GM18520 (cell line): Measurements from ENCODE around the gene GTPBP6.
"Not testable (repeated sequence)": the region's sequence is repeated elsewhere in the genome, so short reads cannot be mapped to it uniquely, and the experiment has no call there.

Experiments used
- ATAC-seq: cut with Tn5 transposase; IDR thresholded peaks from one replicate; pipeline ENCODE4 v1.9.1; 2021; ENCODE audit not compliant: unreplicated experiment

The GTPBP6 gene

DNA sequence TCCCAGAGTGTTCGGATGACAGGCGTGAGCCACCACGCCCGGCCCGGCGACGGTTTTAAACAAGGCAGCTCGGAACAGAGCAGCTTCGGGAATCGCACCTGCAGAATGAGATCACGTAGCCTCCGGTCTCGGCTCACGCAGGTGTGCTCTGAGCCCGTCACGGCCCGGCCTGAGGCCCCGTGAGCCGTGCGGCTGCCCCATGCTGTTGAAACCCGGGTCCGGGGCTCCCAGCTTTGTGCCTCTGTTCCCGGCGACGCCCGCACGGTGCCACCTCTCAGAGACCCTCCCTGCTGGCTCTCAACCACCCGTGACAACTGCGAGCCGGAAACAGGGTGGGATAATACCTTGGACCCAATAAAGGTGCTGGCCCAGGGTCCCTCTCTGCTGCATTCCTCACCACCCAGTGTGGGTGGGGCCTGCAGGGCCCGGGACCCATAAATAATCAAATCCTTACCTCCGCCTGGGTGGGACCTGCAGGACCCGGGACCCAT is 50.8 kb downstream of the GTPBP6 start:
- no peak for ATAC-seq

DNA sequence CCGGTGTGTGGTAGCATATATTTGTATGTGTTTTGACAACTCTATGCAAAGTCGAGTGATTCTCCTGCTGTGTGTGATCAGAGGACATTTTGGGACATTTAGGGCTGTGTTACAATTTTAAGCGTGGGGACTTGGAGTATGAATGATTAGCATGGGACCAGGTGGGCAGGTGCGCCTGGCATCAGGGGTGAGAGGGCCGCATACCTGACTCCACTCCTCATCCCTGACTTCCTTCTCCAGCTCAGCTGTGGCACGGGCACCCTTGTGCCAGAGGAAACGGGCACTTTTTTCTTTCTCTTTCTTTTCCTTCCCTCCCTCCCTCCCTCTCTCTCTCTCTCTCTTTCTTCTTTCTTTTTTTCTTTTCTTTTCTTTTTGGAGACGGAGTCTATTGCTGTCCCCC is 53.1 kb downstream of the GTPBP6 start:
- ATAC-seq = no peak

DNA sequence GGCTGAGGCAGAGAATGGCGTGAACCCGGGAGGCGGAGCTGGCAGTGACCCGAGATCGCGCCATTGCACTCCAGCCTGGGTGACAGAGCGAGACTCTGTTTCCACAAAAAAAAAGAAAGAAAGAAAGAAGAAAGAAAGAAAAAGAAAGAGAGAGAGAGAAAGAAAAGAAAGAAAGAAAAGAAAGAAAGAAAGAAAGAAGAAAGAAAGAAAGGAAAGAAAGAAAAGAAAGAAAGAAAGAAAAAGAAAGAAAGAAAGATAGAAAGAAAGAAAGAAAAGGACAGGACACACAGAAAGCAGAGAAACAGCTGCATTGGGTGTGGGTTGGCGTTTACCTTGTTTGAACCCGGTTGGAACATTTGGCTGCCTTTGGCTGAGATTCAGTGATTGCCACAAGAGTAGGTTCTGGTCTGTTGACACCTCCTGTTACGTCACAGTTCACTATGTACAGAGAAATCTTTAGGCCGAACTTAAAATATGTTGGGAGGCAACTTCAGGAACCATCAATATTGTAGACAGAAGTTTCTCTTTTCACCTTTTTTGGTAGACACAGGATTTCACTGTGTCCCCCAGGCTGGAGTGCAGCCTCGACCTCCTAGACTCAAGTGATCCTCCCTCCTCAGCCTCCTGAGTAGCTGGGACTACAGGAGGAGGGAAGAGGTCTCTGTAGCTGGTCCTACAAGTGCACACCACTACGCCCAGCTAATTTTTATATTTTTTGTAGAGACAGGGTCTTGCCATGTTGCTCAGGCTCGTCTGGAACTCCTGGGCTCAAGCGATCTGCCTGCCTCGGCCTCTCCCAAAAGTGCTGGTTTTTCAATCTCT is 53.8 kb downstream of the GTPBP6 start:
- ATAC-seq = no peak

GRCh38 chrX:264006-264405 is 54.6 kb downstream of the GTPBP6 start:
- ATAC-seq = not testable (repeated sequence)

DNA sequence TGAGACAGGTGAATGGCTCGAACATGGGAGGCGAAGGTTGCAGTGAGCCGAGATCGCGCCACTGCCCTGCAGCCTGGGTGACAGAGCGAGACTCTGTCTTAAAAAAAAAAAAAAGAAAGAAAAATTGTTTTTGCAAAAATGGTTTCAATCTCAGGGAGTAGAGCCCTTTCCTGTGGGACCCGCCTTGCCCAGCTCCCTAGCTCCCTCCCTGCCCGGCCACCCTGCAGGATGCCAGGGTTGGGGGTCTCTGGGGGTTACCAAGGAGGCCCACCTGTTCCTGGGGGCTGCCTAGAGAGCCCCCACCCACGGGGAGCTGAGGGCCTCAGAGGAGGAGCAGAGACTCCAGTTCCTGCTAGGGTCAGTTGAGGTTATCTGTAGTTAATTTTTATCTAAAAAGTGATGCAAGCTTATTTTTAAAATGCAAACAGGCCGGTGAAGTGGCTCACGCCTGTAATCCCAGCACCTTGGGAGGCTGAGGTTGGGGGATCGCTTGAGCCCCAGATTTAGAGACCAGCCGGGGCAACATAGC is 56.2 kb downstream of the GTPBP6 start:
- ATAC-seq = no peak

DNA sequence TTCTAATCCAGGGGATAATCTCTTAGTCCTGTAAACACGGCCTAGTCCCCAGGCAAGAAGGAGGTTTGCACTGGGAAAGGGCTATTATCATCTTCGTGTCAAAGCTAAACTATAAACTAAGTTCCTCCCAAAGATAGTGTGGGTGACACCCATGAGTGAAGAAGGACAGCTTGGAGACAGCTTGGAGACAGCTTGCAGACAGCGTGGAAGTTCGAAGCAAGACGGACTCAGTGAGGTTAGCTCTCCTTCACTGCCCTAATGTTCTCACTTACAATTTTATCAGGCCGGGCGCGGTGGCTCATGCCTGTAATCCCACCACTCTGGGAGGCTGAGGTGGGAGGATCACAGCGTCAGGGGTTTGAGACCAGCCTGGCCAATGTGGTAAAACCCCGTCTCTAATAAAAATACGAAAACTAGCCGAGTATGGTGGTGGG is 56.7 kb downstream of the GTPBP6 start:
- no peak for ATAC-seq

DNA sequence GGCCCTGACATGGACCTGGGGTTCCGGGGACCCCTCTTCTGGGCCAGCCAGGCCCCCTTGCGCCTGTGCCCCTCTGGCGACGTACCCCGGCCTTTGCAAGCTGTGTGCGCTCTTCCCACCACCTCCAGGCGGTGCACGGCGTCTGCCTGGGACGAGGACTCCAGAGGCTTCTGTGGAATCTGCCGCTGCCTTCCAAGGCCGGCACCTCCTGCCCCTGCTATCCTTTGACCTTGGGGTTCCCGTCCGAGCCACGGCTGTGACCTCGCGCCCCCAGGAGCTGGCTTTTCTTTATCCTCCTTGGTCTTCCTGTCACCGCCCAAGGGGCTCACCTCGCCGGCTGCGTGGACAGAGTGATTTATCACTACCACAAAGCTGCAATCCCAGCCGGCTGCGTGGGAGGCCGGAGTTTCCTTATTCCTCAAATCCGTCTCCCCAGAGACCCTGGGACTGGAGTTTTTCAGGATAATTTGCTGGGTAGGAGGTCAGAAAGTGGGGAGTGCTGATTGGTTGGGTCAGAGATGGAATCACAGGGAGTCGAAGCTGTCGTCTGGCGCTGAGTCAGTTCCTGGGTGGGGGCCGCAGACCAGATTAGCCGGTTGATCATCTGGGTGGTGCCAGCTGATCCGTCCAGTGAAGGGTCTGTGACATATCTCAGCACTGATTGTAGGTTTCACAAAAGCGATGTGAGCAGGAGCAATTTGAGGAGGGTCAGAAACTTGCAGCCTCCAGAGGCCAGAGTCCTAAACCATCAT is 57.3 kb downstream of the GTPBP6 start:
- no peak for ATAC-seq

GRCh38 chrX:259692-260355 is 58.8 kb downstream of the GTPBP6 start:
- no peak for ATAC-seq

GRCh38 chrX:258291-259040 is 60.1 kb downstream of the GTPBP6 start:
- no peak for ATAC-seq

DNA sequence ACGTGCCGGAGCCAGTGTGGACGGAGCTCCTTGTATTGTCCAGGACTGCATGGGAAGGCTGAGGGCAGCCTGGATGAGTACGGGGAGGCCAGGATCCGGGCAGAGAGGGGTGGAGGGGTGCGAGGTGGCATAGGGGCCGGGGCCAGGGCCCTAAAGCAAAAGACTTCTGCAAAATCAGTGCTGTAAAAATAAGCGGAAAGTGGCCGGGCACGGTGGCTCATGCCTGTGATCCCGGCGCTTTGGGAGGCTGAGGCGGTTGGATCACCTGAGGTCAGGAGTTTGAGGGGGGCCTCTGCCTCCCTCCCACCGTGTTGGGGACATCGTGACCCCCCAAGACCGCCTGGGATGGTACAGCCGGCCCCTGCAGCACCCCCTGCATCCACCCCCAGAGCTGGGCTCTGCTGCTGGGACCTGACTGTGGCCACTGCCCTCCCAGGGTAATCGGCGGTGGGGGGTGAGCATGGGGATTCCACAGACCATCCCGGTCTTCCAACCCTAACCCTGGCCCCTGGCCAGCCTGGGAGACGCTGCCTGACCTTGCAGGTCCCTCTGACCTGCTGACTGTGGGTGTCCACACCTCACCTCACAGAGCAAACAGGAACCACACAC is 60.8 kb downstream of the GTPBP6 start:
- no peak for ATAC-seq

GRCh38 chrX:257054-257453 is 61.5 kb downstream of the GTPBP6 start:
- ATAC-seq = not testable (repeated sequence)

DNA sequence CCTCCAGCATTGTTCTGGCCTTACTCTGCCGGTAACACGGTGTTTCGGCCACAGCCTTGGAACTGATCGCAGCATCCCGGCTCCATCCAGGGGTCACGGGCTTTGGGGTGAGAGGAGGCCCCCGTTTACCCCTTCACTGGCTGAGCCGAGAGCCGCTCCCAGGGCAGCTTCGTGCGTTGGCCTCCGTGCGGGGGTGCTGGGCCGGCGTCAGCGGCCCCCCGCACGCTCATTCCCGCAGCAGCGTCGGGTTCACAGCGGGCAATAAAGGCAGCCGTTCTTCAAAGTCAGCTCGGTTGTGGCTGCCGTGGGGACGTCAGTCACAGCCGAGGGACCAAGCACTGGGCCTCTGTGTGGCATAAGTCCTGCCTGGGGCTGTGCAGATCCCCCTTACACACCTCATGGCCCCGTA is 62.7 kb downstream of the GTPBP6 start:
- no peak for ATAC-seq
